ENCODE data around the gene CLPX.
"Not testable (repeated sequence)": the region's sequence is repeated elsewhere in the genome, so short reads cannot be mapped to it uniquely, and the experiment has no call there.

CLPX gene

GRCh38 chr15:65204931-65205660 lies 20.0 kb upstream of the CLPX start:
- DNase-seq = no peak

- DNase-seq = no peak
These were observed 19.2 kb upstream of the CLPX start for GRCh38 chr15:65204236-65204930.

- no peak for DNase-seq
These were observed 16.8 kb upstream of the CLPX start for GRCh38 chr15:65201918-65202317.

- no peak for DNase-seq
These were observed 13.4 kb upstream of the CLPX start for GRCh38 chr15:65198571-65198970.

GRCh38 chr15:65197337-65197645 lies 12.1 kb upstream of the CLPX start:
- DNase-seq = no peak

- no peak for DNase-seq
These were observed 11.6 kb upstream of the CLPX start for GRCh38 chr15:65196637-65197336.

GRCh38 chr15:65195548-65195923 lies 10.4 kb upstream of the CLPX start:
- peak; percentile 88 for DNase-seq

GRCh38 chr15:65194826-65195547 lies 9.8 kb upstream of the CLPX start:
- DNase-seq = peak; percentile 68

GRCh38 chr15:65192016-65192415 lies 6.9 kb upstream of the CLPX start:
- no peak for DNase-seq

- DNase-seq = peak; percentile 65
These were observed 4.1 kb upstream of the CLPX start for GRCh38 chr15:65189102-65189740.

- not testable (repeated sequence) for DNase-seq
These were observed 3.3 kb upstream of the CLPX start for GRCh38 chr15:65188472-65188871.

- peak; percentile 74 for DNase-seq
These were observed 756 bp downstream of the CLPX start for GRCh38 chr15:65184305-65184867.

- DNase-seq = no peak
These were observed 1.3 kb downstream of the CLPX start for GRCh38 chr15:65183865-65184159.

- DNase-seq = no peak
These were observed 2.6 kb downstream of the CLPX start for GRCh38 chr15:65182538-65182937.

GRCh38 chr15:65181582-65182353 lies 3.4 kb downstream of the CLPX start:
- not testable (repeated sequence) for DNase-seq

- no peak for DNase-seq
These were observed 5.0 kb downstream of the CLPX start for GRCh38 chr15:65180167-65180566.

GRCh38 chr15:65177901-65178300 lies 7.2 kb downstream of the CLPX start:
- DNase-seq = no peak

- DNase-seq = no peak
These were observed 9.1 kb downstream of the CLPX start for GRCh38 chr15:65176056-65176455.

GRCh38 chr15:65175511-65175910 lies 9.6 kb downstream of the CLPX start:
- DNase-seq = no peak

GRCh38 chr15:65174509-65174908 lies 10.6 kb downstream of the CLPX start:
- no peak for DNase-seq

- DNase-seq = no peak
These were observed 12.6 kb downstream of the CLPX start for GRCh38 chr15:65172531-65172930.

GRCh38 chr15:65171428-65171827 lies 13.7 kb downstream of the CLPX start:
- DNase-seq = no peak

All from femur (tissue), 1 donor.